Psoas muscle (tissue), 8 donors: ENCODE results near the gene STARD3. TPM values are rescaled to one million over a fixed set of nuclear protein-coding genes. Genes with fewer than 3 reads are reported as not detected.
"Not testable (repeated sequence)": the region's sequence is repeated elsewhere in the genome, so short reads cannot be mapped to it uniquely, and the experiment has no call there.

Experiments
- ATAC-seq, 4 donors: fragments of 200-7000 bp; cut with Tn5 transposase; one replicate each; pipeline ENCODE4 v1.9.1; 2020; ENCODE audit warnings: moderate library complexity in 3 of 4, mild to moderate bottlenecking in 2 of 4
- DNase-seq, 2 donors: peaks; one replicate each; pipeline ENCODE4 v3.0.0-alpha.2; 2020
- H3K27ac ChIP-seq: fragments of 200-600 bp; one replicate; pipeline ENCODE4 v1.8.0; 2022
- H3K27me3 ChIP-seq, 3 donors: fragments of 200-600 bp in 1 of 3; one replicate each; pipeline versions ENCODE4 v1.6.1 to v1.8.0; 2013 to 2022; ENCODE audit warnings: low read length in 2 of 3, mild to moderate bottlenecking in 2 of 3, moderate library complexity in 1 of 3; ENCODE audit not compliant: insufficient read depth in 3 of 3
- H3K36me3 ChIP-seq, 2 donors: fragments of 200-600 bp in 1 of 2; one replicate each; pipeline versions ENCODE4 v1.6.1 to v1.8.0; 2013 to 2022; ENCODE audit warnings: low read depth in 1 of 2, mild to moderate bottlenecking in 1 of 2, moderate library complexity in 1 of 2; ENCODE audit not compliant: insufficient read depth in 1 of 2
- H3K4me1 ChIP-seq: fragments of 200-600 bp; one replicate; pipeline ENCODE4 v1.8.0; 2022
- H3K4me3 ChIP-seq: fragments of 200-600 bp; one replicate; pipeline ENCODE4 v1.8.0; 2022; ENCODE audit warnings: mild to moderate bottlenecking
- H3K9me3 ChIP-seq: fragments of 200-600 bp; one replicate; pipeline ENCODE4 v1.8.0; 2022
- CTCF ChIP-seq: fragments of 200-600 bp; IDR thresholded peaks from one replicate; pipeline ENCODE4 v1.8.0; 2022; ENCODE audit warnings: antibody characterized with exemption
- WGBS, 3 donors: extraction: QIAGEN DNeasy Blood & Tissue Kit; methylation state at CpG; one replicate each; pipeline versions ENCODE4 v1.1.6 to v1.1.7; 2013; 5-methylcytosine and 5-hydroxymethylcytosine counted together
- intact Hi-C, 2 donors: fragments of 100-400 bp; cut with DNase I; formaldehyde crosslinking; loops; one replicate each; pipeline versions ENCODE4 v1.11.0 to v1.14.2; 2022
- long read RNA-seq, 2 donors: library from polyadenylated mRNA; unstranded; transcript quantifications; one replicate each; pipeline ENCODE4 v2.0.0, GENCODE V29; 2021
- polyA plus RNA-seq, 3 donors: library from polyadenylated mRNA; stranded (reverse); fragments of 200-250 nt; gene quantifications; one replicate each; pipeline ENCODE4 v1.2.3, GENCODE V29; 2013
- total RNA-seq, 4 donors: library from RNA; stranded (reverse); fragmentation: NEBNext Ultra II Directional in 2 of 4; extraction: Animal tissue kit (Norgen Biotek cat#: 25700) in 2 of 4; gene quantifications; one replicate each; pipeline versions ENCODE4 v1.2.1 to v1.2.4, GENCODE V29; 2021 to 2023
- donor health status: healthy with polysubstance abuse.
- donor health status: DM: no; HTN: no; CAD: no; lungs with moderate emphysema.
- donor health status: Bipolar disorder and iron deficiency.
- donor health status: healthy.
- donor health status: DM: yes; HTN: yes; CAD: no.
- donor health status: DM: no; HTN: no; CAD: no.
- donor health status: DM: no; HTN: no; CAD: no.
- donor health status: DM: yes; HTN: yes; CAD: no.

Gene STARD3
- 10 to 100 TPM; 22.5 to 32.6 (median 26.1) TPM for total RNA-seq
- polyA plus RNA-seq = 10 to 100 TPM; 33.0 to 62.8 (median 47.9) TPM
- long read RNA-seq, donor 1, transcript STARD3-201 (15 exons, 2,132 nt) = major isoform, 10 of 22 reads
- long read RNA-seq, donor 1, partial matches to known transcripts = 6 of 22 reads
- long read RNA-seq, donor 1, other reads (novel, unspliced or antisense) = 6 of 22 reads
- long read RNA-seq, donor 2, transcript STARD3-201 (15 exons, 2,132 nt) = major isoform, 31 of 60 reads
- long read RNA-seq, donor 2, partial matches to known transcripts = 7 of 60 reads
- long read RNA-seq, donor 2, other reads (novel, unspliced or antisense) = 20 of 60 reads

GRCh38 chr17:39636927-39637736 lies at the start of gene STARD3:
Gene STARD3, plus strand, starts transcription at chr17:39637144. Its CDS starts 16,388 bp downstream, at chr17:39653532.
- WGBS, 3 donors = 0 to 1% (median 1%) methylated on average over 55 to 69 of the region's 69 CpGs
- Histone ChIP-seq H3K4me1 (peaks cover 44% of the 10 kb centered on the region), H3K4me3 (peak within 1 kb of the TSS; percentile 96), H3K27ac (peak within 1 kb of the TSS; percentile 97), H3K36me3 (no peaks in the 10 kb centered on the region), H3K9me3 (no peaks in the 10 kb centered on the region), H3K27me3 (peaks cover 0 to 2% (median 0%) of the 10 kb centered on the region in 3 donors)
- ATAC-seq = peak; percentile 95 to 98 (median 96)
- TF ChIP-seq CTCF = no peak
- DNase-seq = peak; percentile 93 to 96
- intact Hi-C loops = loop anchor here in 1 of 2 donors (5.0 kb wide), 1 partner anchor 35 kb away; no protein-coding TSS in a partner anchor

GRCh38 chr17:39590180-39590579 lies 46.8 kb upstream of the STARD3 start:
- ATAC-seq, H3K9me3 ChIP-seq, H3K27ac ChIP-seq, DNase-seq, H3K4me1 ChIP-seq, H3K4me3 ChIP-seq, H3K36me3 ChIP-seq, intact Hi-C loops: not testable (repeated sequence)
- 55 to 66% (median 61%) methylated on average over 2 of the region's 2 CpGs for WGBS, 3 donors
- peaks cover 0 to 24% (median 3%) of the 10 kb centered on the region in 3 donors for H3K27me3 ChIP-seq

- H3K4me1 ChIP-seq = no peaks in the 10 kb centered on the region
- H3K27me3 ChIP-seq = peaks cover 0 to 44% (median 13%) of the 10 kb centered on the region in 3 donors
- H3K36me3 ChIP-seq = no peaks in the 10 kb centered on the region
- WGBS, 3 donors = 1 to 2% (median 2%) methylated on average over 22 of the region's 22 CpGs
- intact Hi-C loops = no loop called here
- DNase-seq (no peak), ATAC-seq (no peak)
- H3K27ac ChIP-seq = no peak overlapping the region
- no peaks in the 10 kb centered on the region for H3K9me3 ChIP-seq
- TF ChIP-seq CTCF = no peak
- H3K4me3 ChIP-seq = no peak overlapping the region
Measured at GRCh38 chr17:39591958-39592954, 44.7 kb upstream of the STARD3 start.

GRCh38 chr17:39593371-39593770 lies 43.6 kb upstream of the STARD3 start:
- TF ChIP-seq CTCF = no peak
- H3K4me3 ChIP-seq = no peak overlapping the region
- H3K9me3 ChIP-seq = no peaks in the 10 kb centered on the region
- intact Hi-C loops = no loop called here
- DNase-seq = no peak
- no peaks in the 10 kb centered on the region for H3K4me1 ChIP-seq
- peaks cover 0 to 55% (median 14%) of the 10 kb centered on the region in 3 donors for H3K27me3 ChIP-seq
- no peak overlapping the region for H3K27ac ChIP-seq
- H3K36me3 ChIP-seq = no peaks in the 10 kb centered on the region
- WGBS, 3 donors = 31 to 34% (median 32%) methylated on average over 2 of the region's 2 CpGs
- ATAC-seq = no peak
